IMR-90 (cell line): Measurements from ENCODE around the gene NUDT16. TPM values are rescaled to one million over a fixed set of nuclear protein-coding genes. Genes with fewer than 3 reads are reported as not detected.

ENCODE experiments used
- ATAC-seq: fragments of 200-7000 bp; cut with Tn5 transposase; 2 replicates; pipeline ENCODE4 v1.9.1; 2020; ENCODE audit warnings: low read depth, mild to moderate bottlenecking, moderate library complexity
- BruUV-seq: library from RNA; stranded (reverse); fragments of 400-500 nt; replicated peaks from 2 replicates; lab custom pipeline; 2021; lab: Mats Ljungman, UMichigan
- CTCF ChIA-PET: fragments of 300-600 bp; formaldehyde crosslinking; extraction: SDS; loops from one replicate; lab custom pipeline; 2021; ENCODE audit warnings: antibody characterized with exemption; lab: Yijun Ruan, JAX
- POLR2A ChIA-PET: fragments of 300-600 bp; sonication (Branson Sonifier 250); formaldehyde crosslinking; loops from one replicate; lab custom pipeline; 2022; ENCODE audit warnings: antibody characterized with exemption; ENCODE audit not compliant: unreplicated experiment; lab: Charles Lee
- DNase-seq: peaks from one replicate; pipeline ENCODE4 v3.0.0; 2013
- H2AFZ ChIP-seq: replicated peaks from 2 replicates; pipeline ENCODE3; 2013; ENCODE audit warnings: low read length, mild to moderate bottlenecking; ENCODE audit not compliant: poor library complexity
- H2AK5ac ChIP-seq: 2 replicates; pipeline ENCODE4 v1.6.1; 2013; ENCODE audit warnings: low read depth, low read length, inconsistent platforms
- H2AK9ac ChIP-seq: replicated peaks from 2 replicates; pipeline ENCODE3; 2013; ENCODE audit warnings: mild to moderate bottlenecking, low read depth, low read length, moderate library complexity; ENCODE audit not compliant: poor library complexity
- H2BK120ac ChIP-seq: 2 replicates; pipeline ENCODE4 v1.6.1; 2013; ENCODE audit warnings: low read depth, low read length, inconsistent platforms
- H2BK15ac ChIP-seq: 3 replicates; pipeline ENCODE4 v1.6.1; 2013; ENCODE audit warnings: low read depth, low read length, inconsistent platforms
- H2BK20ac ChIP-seq: 2 replicates; pipeline ENCODE4 v1.6.1; 2013; ENCODE audit warnings: low read depth, mild to moderate bottlenecking, inconsistent platforms, low read length, moderate library complexity
- H2BK5ac ChIP-seq: 2 replicates; pipeline ENCODE4 v1.6.1; 2013; ENCODE audit warnings: mild to moderate bottlenecking, low read depth, low read length, inconsistent platforms; ENCODE audit not compliant: poor library complexity, severe bottlenecking
- H3K14ac ChIP-seq: replicated peaks from 2 replicates; pipeline ENCODE4 v1.6.1; 2013; ENCODE audit warnings: low read depth, low read length, inconsistent platforms
- H3K18ac ChIP-seq: 2 replicates; pipeline ENCODE4 v1.6.1; 2013; ENCODE audit warnings: low read depth, low read length, control low read depth
- H3K23ac ChIP-seq: 2 replicates; pipeline ENCODE4 v1.6.1; 2013; ENCODE audit warnings: low read depth, low read length, inconsistent platforms
- H3K27ac ChIP-seq: 2 replicates; pipeline ENCODE4 v1.5.1; 2013; ENCODE audit warnings: mild to moderate bottlenecking, control low read depth, low read length; ENCODE audit not compliant: insufficient read depth
- H3K27me3 ChIP-seq: 2 replicates; pipeline ENCODE4 v1.6.1; 2013; ENCODE audit warnings: low read length; ENCODE audit not compliant: control insufficient read depth, insufficient read depth
- H3K36me3 ChIP-seq: 2 replicates; pipeline ENCODE4 v1.6.1; 2013; ENCODE audit warnings: low read length, mixed read lengths; ENCODE audit not compliant: control insufficient read depth, insufficient read depth
- H3K4ac ChIP-seq: 2 replicates; pipeline ENCODE4 v1.6.1; 2013; ENCODE audit warnings: low read depth, low read length, inconsistent platforms
- H3K4me1 ChIP-seq: 2 replicates; pipeline ENCODE4 v1.6.1; 2013; ENCODE audit warnings: low read length, mixed read lengths; ENCODE audit not compliant: control insufficient read depth, insufficient read depth
- H3K4me2 ChIP-seq: 2 replicates; pipeline ENCODE4 v1.6.1; 2013; ENCODE audit warnings: low read depth, mild to moderate bottlenecking, control low read depth, low read length, moderate library complexity
- H3K4me3 ChIP-seq: 2 replicates; pipeline ENCODE4 v1.5.1; 2013; ENCODE audit warnings: low read depth, mild to moderate bottlenecking, control low read depth, low read length, moderate library complexity; ENCODE audit not compliant: insufficient read depth
- H3K56ac ChIP-seq: 2 replicates; pipeline ENCODE4 v1.6.1; 2013; ENCODE audit warnings: low read length, inconsistent platforms; ENCODE audit not compliant: insufficient read depth; ENCODE audit errors: extremely low read depth
- H3K79me1 ChIP-seq, 2 experiments: 2 replicates each; pipeline ENCODE4 v1.6.1; 2013; ENCODE audit warnings: low read length in 2 of 2, inconsistent platforms in 1 of 2, low read depth in 1 of 2
- H3K9ac ChIP-seq: 2 replicates; pipeline ENCODE4 v1.6.1; 2013; ENCODE audit warnings: low read depth, low read length, control low read depth
- H3K9me1 ChIP-seq: 2 replicates; pipeline ENCODE4 v1.6.1; 2013; ENCODE audit warnings: low read length, inconsistent platforms; ENCODE audit not compliant: insufficient read depth
- H3K9me3 ChIP-seq: 2 replicates; pipeline ENCODE4 v1.6.1; 2013; ENCODE audit warnings: low read length; ENCODE audit not compliant: control insufficient read depth, insufficient read depth
- H4K20me1 ChIP-seq: 2 replicates; pipeline ENCODE4 v1.6.1; 2013; ENCODE audit warnings: low read length, inconsistent platforms; ENCODE audit not compliant: insufficient read depth
- H4K5ac ChIP-seq: 2 replicates; pipeline ENCODE4 v1.6.1; 2013; ENCODE audit warnings: mild to moderate bottlenecking, low read depth, low read length, control low read depth
- H4K8ac ChIP-seq, 2 experiments: 2 replicates each; pipeline ENCODE4 v1.6.1; 2013; ENCODE audit warnings: low read depth in 2 of 2, low read length in 2 of 2, control low read depth in 1 of 2, inconsistent platforms in 1 of 2
- H4K91ac ChIP-seq: 2 replicates; pipeline ENCODE4 v1.6.1; 2013; ENCODE audit warnings: low read depth, low read length, inconsistent platforms; ENCODE audit not compliant: insufficient read depth
- BHLHE40 ChIP-seq: fragments of 150-350 bp; IDR thresholded peaks from 2 replicates; pipeline ENCODE4 v1.6.1; 2016; ENCODE audit warnings: mild to moderate bottlenecking, low read depth, low read length
- CEBPB ChIP-seq: IDR thresholded peaks from 2 replicates; pipeline ENCODE4 v1.6.1; 2012; ENCODE audit warnings: low read depth, low read length, improper control_type of control experiment
- CHD1 ChIP-seq: IDR thresholded peaks from 2 replicates; pipeline ENCODE4 v1.6.1; 2012; ENCODE audit warnings: low read depth, low read length, improper control_type of control experiment
- CTCF ChIP-seq: conservative IDR thresholded peaks from 2 replicates; pipeline ENCODE4 v1.5.1; 2012; ENCODE audit warnings: mild to moderate bottlenecking, low read depth, low read length, improper control_type of control experiment
- ELK1 ChIP-seq: fragments of 150-350 bp; IDR thresholded peaks from 2 replicates; pipeline ENCODE4 v1.6.1; 2016; ENCODE audit warnings: low read depth, mild to moderate bottlenecking, low read length, moderate library complexity, borderline replicate concordance
- FOS ChIP-seq: fragments of 150-350 bp; IDR thresholded peaks from 2 replicates; pipeline ENCODE4 v1.6.1; 2016; ENCODE audit warnings: low read depth, low read length
- MAFK ChIP-seq: IDR thresholded peaks from 2 replicates; pipeline ENCODE4 v1.6.1; 2012; ENCODE audit warnings: low read depth, low read length, improper control_type of control experiment
- MAZ ChIP-seq: IDR thresholded peaks from 2 replicates; pipeline ENCODE4 v1.6.1; 2012; ENCODE audit warnings: low read depth, mild to moderate bottlenecking, low read length, improper control_type of control experiment, moderate library complexity, borderline replicate concordance
- MXI1 ChIP-seq: IDR thresholded peaks from 2 replicates; pipeline ENCODE4 v1.6.1; 2012; ENCODE audit warnings: low read depth, mild to moderate bottlenecking, low read length, moderate library complexity, borderline replicate concordance
- NFE2L2 ChIP-seq: fragments of 150-350 bp; IDR thresholded peaks from 2 replicates; pipeline ENCODE4 v1.6.1; 2016; ENCODE audit warnings: low read depth, mild to moderate bottlenecking, low read length
- POLR2A ChIP-seq: IDR thresholded peaks from 2 replicates; pipeline ENCODE4 v1.6.1; 2012; ENCODE audit warnings: mild to moderate bottlenecking, low read depth, low read length
- RAD21 ChIP-seq: IDR thresholded peaks from 2 replicates; pipeline ENCODE4 v1.6.1; 2012; ENCODE audit warnings: low read length, improper control_type of control experiment
- RCOR1 ChIP-seq: IDR thresholded peaks from 2 replicates; pipeline ENCODE4 v1.6.1; 2012; ENCODE audit warnings: mild to moderate bottlenecking, low read length, improper control_type of control experiment; ENCODE audit not compliant: insufficient replicate concordance
- RFX5 ChIP-seq: IDR thresholded peaks from 2 replicates; pipeline ENCODE4 v1.8.0; 2012; ENCODE audit warnings: low read depth, mild to moderate bottlenecking, low read length, moderate library complexity
- SMC3 ChIP-seq: fragments of 150-350 bp; IDR thresholded peaks from 2 replicates; pipeline ENCODE4 v1.6.1; 2016; ENCODE audit warnings: low read depth, mild to moderate bottlenecking, antibody characterized with exemption, low read length, moderate library complexity
- USF2 ChIP-seq: fragments of 150-350 bp; IDR thresholded peaks from 2 replicates; pipeline ENCODE4 v1.6.1; 2017; ENCODE audit warnings: mild to moderate bottlenecking, antibody characterized with exemption, low read length, low read depth
- WGBS, 2 experiments: methylation state at CpG; one replicate each; pipeline versions ENCODE4 v1.1.5 to v1.1.7; 2013; ENCODE audit warnings: missing lambda C conversion rate in 2 of 2; ENCODE audit not compliant: insufficient read length in 1 of 2; ENCODE audit errors: extremely low coverage in 2 of 2; 5-methylcytosine and 5-hydroxymethylcytosine counted together
- dilution Hi-C: fragments of 300-500 bp; cut with HindIII; formaldehyde crosslinking; loops from one replicate; pipeline ENCODE4 v1.14.3; 2018; ENCODE audit warnings: low sequenced_read_pairs; ENCODE audit not compliant: unreplicated experiment
- in situ Hi-C: fragments of 300-500 bp; cut with MboI; formaldehyde crosslinking; loops from 3 replicates; pipeline ENCODE4 v1.14.3; 2019; ENCODE audit warnings: low sequenced_read_pairs, inconsistent platforms, mixed read lengths
- intact Hi-C: fragments of 100-400 bp; cut with micrococcal nuclease; formaldehyde crosslinking; loops from 2 replicates; pipeline ENCODE4 v1.10.0; 2022
- polyA plus RNA-seq, 3 experiments: library from polyadenylated mRNA; depleted of rRNA; stranded (reverse); fragments of >200 nt; gene quantifications; 2 replicates each; pipeline ENCODE4 v1.2.3, GENCODE V29; 2012; ENCODE audit warnings: low replicate concordance in 1 of 3
- total RNA-seq: library from RNA; depleted of rRNA; stranded (reverse); fragments of >200 nt; gene quantifications from 2 replicates; pipeline ENCODE4 v1.2.3, GENCODE V29; 2012

The NUDT16 gene
- total and polyA plus RNA-seq, 2 of the 4 experiments (the other 2 are of a cell fraction) = 8.9 to 10.4 TPM

- Histone ChIP-seq H2BK120ac (no peak overlapping the region), H2BK5ac (no peak overlapping the region), H2BK20ac (no peak overlapping the region), H3K23ac (no peak overlapping the region), H3K9me3 (0 out of 2 replicates have a peak, but pooled peaks cover 1% of the 10 kb centered on the region), H2AK5ac (no peak overlapping the region), H4K8ac (no peak overlapping the region; a peak in 1 of 4 replicates), H3K4ac (no peak overlapping the region), H2BK15ac (no peak overlapping the region), H3K56ac (no peak overlapping the region), H3K14ac (no peak overlapping the region), H3K27me3 (no peaks in the 10 kb centered on the region; the same call in none of the 2 replicates), H3K27ac (no peak overlapping the region), H3K36me3 (no peaks in the 10 kb centered on the region), H3K4me2 (no peak overlapping the region), H3K18ac (no peak overlapping the region), H3K79me1 (no peaks in the 10 kb centered on the region), H4K20me1 (no peaks in the 10 kb centered on the region), H4K5ac (no peak overlapping the region), H3K4me1 (peaks cover 6% of the 10 kb centered on the region; the same call in 1 of the 2 replicates), H3K9me1 (no peaks in the 10 kb centered on the region), H2AK9ac (peak overlapping the region; percentile 42), H2AFZ (no peak overlapping the region), H3K4me3 (no peak overlapping the region), H4K91ac (no peak overlapping the region), H3K9ac (no peak overlapping the region)
- dilution Hi-C loops = no loop called here
- no peak for TF ChIP-seq CTCF
- no peak for TF ChIP-seq ELK1
- TF ChIP-seq FOS = no peak
- no peak for TF ChIP-seq POLR2A
- TF ChIP-seq NFE2L2 = no peak
- no peak for TF ChIP-seq RAD21
- no peak for TF ChIP-seq MXI1
- no peak for TF ChIP-seq CEBPB
- TF ChIP-seq MAZ = no peak
- TF ChIP-seq USF2 = no peak
- no peak for TF ChIP-seq RCOR1
- TF ChIP-seq CHD1 = no peak
- no peak for TF ChIP-seq MAFK
- TF ChIP-seq BHLHE40 = no peak
- TF ChIP-seq SMC3 = no peak
- no peak for TF ChIP-seq RFX5
- in situ Hi-C loops = no loop called here
- ChIA-PET CTCF (interaction anchor here (1.4 kb wide), 1 partner anchor 20 kb away, joined by 3 read pairs; the partner anchor contains the start of gene NUDT16), POLR2A (no interaction called here)
- BruUV-seq = no TSS peak
- WGBS, 2 experiments = no CpG with 5 or more reads among the region's 3 CpGs
- intact Hi-C loops = no loop called here
- ATAC-seq (no peak), DNase-seq (no peak)
Observed at GRCh38 chr3:131401978-131402377, 20.4 kb downstream of the NUDT16 start.
